Esophagus squamous epithelium (tissue), 4 donors: ENCODE results near the gene ZNF532.

Source experiments
- CTCF ChIP-seq, 6 experiments: fragments of 450-650 bp in 4 of 6; fragments of 200-600 bp in 2 of 6; sonication (generic) in 2 of 6; IDR thresholded peaks; one replicate each; pipeline ENCODE4 v1.5.1; 2016 to 2019; ENCODE audit warnings: antibody characterized with exemption in 6 of 6, mild to moderate bottlenecking in 4 of 6, moderate library complexity in 4 of 6
- POLR2A ChIP-seq, 4 donors: fragments of 450-650 bp; IDR thresholded peaks; one replicate each; pipeline ENCODE4 v1.6.1; 2017; ENCODE audit warnings: antibody characterized with exemption in 4 of 4, mild to moderate bottlenecking in 4 of 4, moderate library complexity in 3 of 4

GRCh38 chr18:58896734-58897508 lies 32.2 kb downstream of the ZNF532 start:
- TF ChIP-seq POLR2A (IDR thresholded peaks at IDR 0.05) = no peak
- TF ChIP-seq CTCF (IDR thresholded peaks at IDR 0.05) = no peak
